BLaER1 (cell line): Measurements from ENCODE around the gene LURAP1L.

Source experiments
- H3K27ac ChIP-seq: shearing (Covaris generic); formaldehyde crosslinking; 2 replicates; pipeline ENCODE4 v1.8.1; 2022
- H3K27me3 ChIP-seq: shearing (Covaris generic); formaldehyde crosslinking; 2 replicates; pipeline ENCODE4 v1.8.1; 2022
- H3K36me3 ChIP-seq: shearing (Covaris generic); formaldehyde crosslinking; 2 replicates; pipeline ENCODE4 v1.8.1; 2022
- H3K4me1 ChIP-seq: shearing (Covaris generic); formaldehyde crosslinking; 2 replicates; pipeline ENCODE4 v1.8.1; 2022
- H3K4me2 ChIP-seq: shearing (Covaris generic); formaldehyde crosslinking; 2 replicates; pipeline ENCODE4 v1.8.1; 2022
- H3K4me3 ChIP-seq: shearing (Covaris generic); formaldehyde crosslinking; 2 replicates; pipeline ENCODE4 v1.8.1; 2022
- H3K9ac ChIP-seq: shearing (Covaris generic); formaldehyde crosslinking; 2 replicates; pipeline ENCODE4 v1.8.1; 2022
- H3K9me3 ChIP-seq: shearing (Covaris generic); formaldehyde crosslinking; 2 replicates; pipeline ENCODE4 v1.8.1; 2022
- H4K20me1 ChIP-seq: shearing (Covaris generic); formaldehyde crosslinking; 2 replicates; pipeline ENCODE4 v1.8.1; 2022
- Cebpa-rat ChIP-seq: shearing (Covaris generic); IDR thresholded peaks from 2 replicates; pipeline ENCODE4 v1.8.1; 2022

LURAP1L gene

GRCh38 chr9:12775679-12776512 is 1.1 kb downstream of the LURAP1L start:
- H3K4me1 ChIP-seq, result no peaks in the 10 kb centered on the region
- H3K9ac ChIP-seq, result no peak overlapping the region
- no peak overlapping the region for H3K27ac ChIP-seq
- H3K27me3 ChIP-seq, result no peaks in the 10 kb centered on the region
- no peak for TF ChIP-seq Cebpa-rat
- H3K4me3 ChIP-seq, result no peak overlapping the region
- no peak overlapping the region for H3K4me2 ChIP-seq
- no peaks in the 10 kb centered on the region for H3K36me3 ChIP-seq
- H4K20me1 ChIP-seq, result no peaks in the 10 kb centered on the region
- H3K9me3 ChIP-seq, result peaks cover 17% of the 10 kb centered on the region

- no peaks in the 10 kb centered on the region for H3K27me3 ChIP-seq
- H3K27ac ChIP-seq, result no peak overlapping the region
- TF ChIP-seq Cebpa-rat, result no peak
- H3K36me3 ChIP-seq, result no peaks in the 10 kb centered on the region
- no peak overlapping the region for H3K4me2 ChIP-seq
- no peaks in the 10 kb centered on the region for H4K20me1 ChIP-seq
- no peak overlapping the region for H3K4me3 ChIP-seq
- no peak overlapping the region for H3K9ac ChIP-seq
- peaks cover 17% of the 10 kb centered on the region for H3K9me3 ChIP-seq
- no peaks in the 10 kb centered on the region for H3K4me1 ChIP-seq
Observed at GRCh38 chr9:12776513-12777055, 1.8 kb downstream of the LURAP1L start.

- Histone ChIP-seq H3K9me3 (peaks cover 17% of the 10 kb centered on the region), H3K9ac (no peak overlapping the region), H3K4me2 (no peak overlapping the region), H3K4me3 (no peak overlapping the region), H3K4me1 (no peaks in the 10 kb centered on the region), H3K27ac (no peak overlapping the region), H4K20me1 (no peaks in the 10 kb centered on the region), H3K36me3 (no peaks in the 10 kb centered on the region), H3K27me3 (no peaks in the 10 kb centered on the region)
- TF ChIP-seq Cebpa-rat, result no peak
Observed at GRCh38 chr9:12777121-12778022, 2.6 kb downstream of the LURAP1L start.

- H3K27me3 ChIP-seq, result no peaks in the 10 kb centered on the region
- H3K4me3 ChIP-seq, result no peak overlapping the region
- no peak for TF ChIP-seq Cebpa-rat
- H3K27ac ChIP-seq, result no peak overlapping the region
- H3K36me3 ChIP-seq, result no peaks in the 10 kb centered on the region
- no peaks in the 10 kb centered on the region for H3K4me1 ChIP-seq
- H3K4me2 ChIP-seq, result no peak overlapping the region
- no peak overlapping the region for H3K9ac ChIP-seq
- peaks cover 17% of the 10 kb centered on the region for H3K9me3 ChIP-seq
- H4K20me1 ChIP-seq, result no peaks in the 10 kb centered on the region
Observed at GRCh38 chr9:12778389-12778788, 3.6 kb downstream of the LURAP1L start.

- H3K4me2 ChIP-seq, result no peak overlapping the region
- no peak overlapping the region for H3K9ac ChIP-seq
Observed at GRCh38 chr9:12781226-12781733, 6.5 kb downstream of the LURAP1L start.

GRCh38 chr9:12783767-12784460 is 9.1 kb downstream of the LURAP1L start:
- H3K9ac ChIP-seq, result no peak overlapping the region
- no peaks in the 10 kb centered on the region for H4K20me1 ChIP-seq
- H3K27ac ChIP-seq, result no peak overlapping the region
- no peaks in the 10 kb centered on the region for H3K9me3 ChIP-seq
- H3K36me3 ChIP-seq, result no peaks in the 10 kb centered on the region
- TF ChIP-seq Cebpa-rat, result no peak
- no peaks in the 10 kb centered on the region for H3K27me3 ChIP-seq
- H3K4me1 ChIP-seq, result no peaks in the 10 kb centered on the region
- no peak overlapping the region for H3K4me2 ChIP-seq
- no peak overlapping the region for H3K4me3 ChIP-seq

More at GRCh38 chr9:12781226-12781733, 6.5 kb downstream of the LURAP1L start:
- Histone ChIP-seq H3K4me1 (no peaks in the 10 kb centered on the region), H3K4me3 (no peak overlapping the region), H3K36me3 (no peaks in the 10 kb centered on the region), H3K27ac (no peak overlapping the region), H4K20me1 (no peaks in the 10 kb centered on the region), H3K27me3 (no peaks in the 10 kb centered on the region), H3K9me3 (0 out of 2 replicates have a peak, but pooled peaks cover 2% of the 10 kb centered on the region)
- TF ChIP-seq Cebpa-rat, result no peak

- Histone ChIP-seq H3K36me3 (no peaks in the 10 kb centered on the region), H3K4me1 (no peaks in the 10 kb centered on the region), H3K4me2 (no peak overlapping the region), H3K4me3 (no peak overlapping the region), H3K27ac (no peak overlapping the region), H3K9me3 (no peaks in the 10 kb centered on the region), H3K27me3 (no peaks in the 10 kb centered on the region), H4K20me1 (no peaks in the 10 kb centered on the region), H3K9ac (no peak overlapping the region)
- TF ChIP-seq Cebpa-rat, result no peak
Observed at GRCh38 chr9:12784461-12785259, 9.8 kb downstream of the LURAP1L start.

GRCh38 chr9:12785260-12785770 is 10.5 kb downstream of the LURAP1L start:
- TF ChIP-seq Cebpa-rat, result no peak
- Histone ChIP-seq H4K20me1 (no peaks in the 10 kb centered on the region), H3K27ac (no peak overlapping the region), H3K4me2 (no peak overlapping the region), H3K9ac (no peak overlapping the region), H3K27me3 (no peaks in the 10 kb centered on the region), H3K4me1 (no peaks in the 10 kb centered on the region), H3K9me3 (no peaks in the 10 kb centered on the region), H3K4me3 (no peak overlapping the region), H3K36me3 (no peaks in the 10 kb centered on the region)
